Ishikawa (cell line): ENCODE data around the gene TSGA10IP.

Source experiments
- CEBPB ChIP-seq: IDR thresholded peaks from 2 replicates; pipeline ENCODE4 v1.6.1; 2012
- CREB1 ChIP-seq: IDR thresholded peaks from 2 replicates; pipeline ENCODE4 v1.6.1; 2012; ENCODE audit warnings: low read depth
- EGR1 ChIP-seq: IDR thresholded peaks from 2 replicates; pipeline ENCODE4 v1.6.1; 2012
- EP300 ChIP-seq: IDR thresholded peaks from 2 replicates; pipeline ENCODE4 v1.6.1; 2012; ENCODE audit warnings: borderline replicate concordance
- FOXM1 ChIP-seq: IDR thresholded peaks from 2 replicates; pipeline ENCODE4 v1.6.1; 2012; ENCODE audit warnings: low read depth, borderline replicate concordance
- NFIC ChIP-seq: IDR thresholded peaks from 2 replicates; pipeline ENCODE4 v1.6.1; 2012
- RAD21 ChIP-seq: IDR thresholded peaks from 2 replicates; pipeline ENCODE4 v1.6.1; 2012; ENCODE audit warnings: low read depth
- TAF1 ChIP-seq: IDR thresholded peaks from 2 replicates; pipeline ENCODE4 v1.6.1; 2012; ENCODE audit warnings: low read depth, mild to moderate bottlenecking
- TCF12 ChIP-seq: IDR thresholded peaks from 2 replicates; pipeline ENCODE4 v1.6.1; 2012; ENCODE audit warnings: low read depth
- TEAD4 ChIP-seq: IDR thresholded peaks from 2 replicates; pipeline ENCODE4 v1.6.1; 2012
- YY1 ChIP-seq: IDR thresholded peaks from 2 replicates; pipeline ENCODE4 v1.6.1; 2012; ENCODE audit warnings: low read depth
- ZBTB7A ChIP-seq: IDR thresholded peaks from 2 replicates; pipeline ENCODE4 v1.6.1; 2012; ENCODE audit warnings: low read depth
- TF ChIP-seq, protein P1 (sequence below): IDR thresholded peaks from 2 replicates; pipeline ENCODE4 v1.6.1; 2012
- TF ChIP-seq, protein P2 (sequence below): IDR thresholded peaks from 2 replicates; pipeline ENCODE4 v1.6.1; 2012
- TF ChIP-seq, protein P3 (sequence below): IDR thresholded peaks from 2 replicates; pipeline ENCODE4 v1.6.1; 2012; ENCODE audit warnings: low read depth, mild to moderate bottlenecking

TSGA10IP gene

DNA sequence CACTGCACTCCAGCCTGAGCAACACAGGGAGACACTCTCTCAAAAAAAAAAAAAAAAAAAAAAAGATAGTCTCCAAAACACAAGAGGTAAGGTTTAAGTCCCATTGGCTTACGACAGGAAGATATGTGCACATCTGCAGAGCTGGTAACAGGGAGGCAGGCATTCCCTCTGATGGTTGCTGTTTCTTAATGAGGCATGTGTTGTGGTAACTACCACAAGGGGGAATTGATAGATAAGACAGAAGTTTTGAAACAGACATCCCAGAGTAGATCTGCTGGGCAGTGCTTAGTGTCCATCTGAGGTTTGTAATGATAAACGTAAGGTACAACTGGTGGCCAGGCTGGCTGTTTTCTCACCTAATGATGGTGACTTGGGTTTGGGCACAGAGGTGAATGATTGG lies 52.0 kb downstream of the TSGA10IP start:
- no peak for TF ChIP-seq TEAD4

DNA sequence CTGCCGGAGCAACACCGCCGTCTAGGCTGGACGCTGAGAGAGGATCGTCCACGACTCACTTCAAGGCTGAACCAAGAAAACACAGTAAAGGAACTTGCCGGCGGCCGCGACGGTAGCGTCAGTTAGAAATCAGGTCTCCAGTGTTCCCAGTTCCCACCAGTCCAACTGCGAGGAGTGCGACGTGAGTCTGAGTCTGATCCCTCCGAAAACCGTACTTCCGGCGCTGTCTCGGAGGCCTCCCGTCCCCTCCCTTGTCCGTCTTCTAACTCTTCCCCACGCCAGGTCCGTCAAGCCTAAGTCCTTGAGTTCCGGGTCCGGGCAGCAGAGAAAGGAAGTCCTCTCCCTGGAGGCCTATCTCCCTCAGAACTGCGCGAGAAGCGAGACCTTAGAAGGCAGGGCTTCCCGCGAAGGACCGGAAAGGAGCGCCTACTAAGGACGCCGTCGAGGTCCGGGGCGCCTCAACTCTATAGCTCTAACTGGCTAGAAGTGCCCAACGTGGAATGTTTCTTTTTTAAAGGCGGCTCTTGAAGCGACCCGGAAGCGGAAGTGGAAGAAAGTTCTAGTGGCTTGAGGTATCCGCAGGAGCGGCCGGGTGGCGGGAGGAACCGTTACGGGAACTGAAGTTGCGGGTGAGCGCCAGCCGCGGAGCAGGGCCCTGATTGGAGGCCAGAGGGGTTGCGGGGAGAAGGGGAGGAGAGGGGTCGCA lies 56.8 kb downstream of the TSGA10IP start, which contains the start of the genes BANF1 and EIF1AD:
BANF1 (plus strand) TSS at position 562 of the 706 bp plus-strand sequence. CDS start 748 bp downstream, outside the sequence.
EIF1AD (minus strand) TSS at position 216 of the 706 bp plus-strand sequence. CDS start 1,768 bp downstream, outside the sequence.
- TF ChIP-seq TAF1, result peak; percentile 95
- no peak for TF ChIP-seq ZBTB7A
- TF ChIP-seq, protein P1, sequence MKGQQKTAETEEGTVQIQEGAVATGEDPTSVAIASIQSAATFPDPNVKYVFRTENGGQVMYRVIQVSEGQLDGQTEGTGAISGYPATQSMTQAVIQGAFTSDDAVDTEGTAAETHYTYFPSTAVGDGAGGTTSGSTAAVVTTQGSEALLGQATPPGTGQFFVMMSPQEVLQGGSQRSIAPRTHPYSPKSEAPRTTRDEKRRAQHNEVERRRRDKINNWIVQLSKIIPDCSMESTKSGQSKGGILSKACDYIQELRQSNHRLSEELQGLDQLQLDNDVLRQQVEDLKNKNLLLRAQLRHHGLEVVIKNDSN, result peak; percentile 68
- TF ChIP-seq NFIC, result peak; percentile 40; the same call in 1 of the 2 replicates
- TF ChIP-seq TCF12, result peak; percentile 83
- TF ChIP-seq CREB1, result no peak
- peak; percentile 14 for TF ChIP-seq RAD21
- TF ChIP-seq, protein P2, sequence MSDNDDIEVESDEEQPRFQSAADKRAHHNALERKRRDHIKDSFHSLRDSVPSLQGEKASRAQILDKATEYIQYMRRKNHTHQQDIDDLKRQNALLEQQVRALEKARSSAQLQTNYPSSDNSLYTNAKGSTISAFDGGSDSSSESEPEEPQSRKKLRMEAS, result peak; percentile 91
- peak; percentile 73; the same call in 1 of the 2 replicates for TF ChIP-seq FOXM1
- peak; percentile 36; the same call in 1 of the 2 replicates for TF ChIP-seq EP300
- no peak for TF ChIP-seq EGR1
- TF ChIP-seq, protein P3, sequence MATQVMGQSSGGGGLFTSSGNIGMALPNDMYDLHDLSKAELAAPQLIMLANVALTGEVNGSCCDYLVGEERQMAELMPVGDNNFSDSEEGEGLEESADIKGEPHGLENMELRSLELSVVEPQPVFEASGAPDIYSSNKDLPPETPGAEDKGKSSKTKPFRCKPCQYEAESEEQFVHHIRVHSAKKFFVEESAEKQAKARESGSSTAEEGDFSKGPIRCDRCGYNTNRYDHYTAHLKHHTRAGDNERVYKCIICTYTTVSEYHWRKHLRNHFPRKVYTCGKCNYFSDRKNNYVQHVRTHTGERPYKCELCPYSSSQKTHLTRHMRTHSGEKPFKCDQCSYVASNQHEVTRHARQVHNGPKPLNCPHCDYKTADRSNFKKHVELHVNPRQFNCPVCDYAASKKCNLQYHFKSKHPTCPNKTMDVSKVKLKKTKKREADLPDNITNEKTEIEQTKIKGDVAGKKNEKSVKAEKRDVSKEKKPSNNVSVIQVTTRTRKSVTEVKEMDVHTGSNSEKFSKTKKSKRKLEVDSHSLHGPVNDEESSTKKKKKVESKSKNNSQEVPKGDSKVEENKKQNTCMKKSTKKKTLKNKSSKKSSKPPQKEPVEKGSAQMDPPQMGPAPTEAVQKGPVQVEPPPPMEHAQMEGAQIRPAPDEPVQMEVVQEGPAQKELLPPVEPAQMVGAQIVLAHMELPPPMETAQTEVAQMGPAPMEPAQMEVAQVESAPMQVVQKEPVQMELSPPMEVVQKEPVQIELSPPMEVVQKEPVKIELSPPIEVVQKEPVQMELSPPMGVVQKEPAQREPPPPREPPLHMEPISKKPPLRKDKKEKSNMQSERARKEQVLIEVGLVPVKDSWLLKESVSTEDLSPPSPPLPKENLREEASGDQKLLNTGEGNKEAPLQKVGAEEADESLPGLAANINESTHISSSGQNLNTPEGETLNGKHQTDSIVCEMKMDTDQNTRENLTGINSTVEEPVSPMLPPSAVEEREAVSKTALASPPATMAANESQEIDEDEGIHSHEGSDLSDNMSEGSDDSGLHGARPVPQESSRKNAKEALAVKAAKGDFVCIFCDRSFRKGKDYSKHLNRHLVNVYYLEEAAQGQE, result peak; percentile 8; the same call in 1 of the 2 replicates
- TF ChIP-seq TEAD4, result peak; percentile 34
- TF ChIP-seq YY1, result peak; percentile 82
- no peak for TF ChIP-seq CEBPB

DNA sequence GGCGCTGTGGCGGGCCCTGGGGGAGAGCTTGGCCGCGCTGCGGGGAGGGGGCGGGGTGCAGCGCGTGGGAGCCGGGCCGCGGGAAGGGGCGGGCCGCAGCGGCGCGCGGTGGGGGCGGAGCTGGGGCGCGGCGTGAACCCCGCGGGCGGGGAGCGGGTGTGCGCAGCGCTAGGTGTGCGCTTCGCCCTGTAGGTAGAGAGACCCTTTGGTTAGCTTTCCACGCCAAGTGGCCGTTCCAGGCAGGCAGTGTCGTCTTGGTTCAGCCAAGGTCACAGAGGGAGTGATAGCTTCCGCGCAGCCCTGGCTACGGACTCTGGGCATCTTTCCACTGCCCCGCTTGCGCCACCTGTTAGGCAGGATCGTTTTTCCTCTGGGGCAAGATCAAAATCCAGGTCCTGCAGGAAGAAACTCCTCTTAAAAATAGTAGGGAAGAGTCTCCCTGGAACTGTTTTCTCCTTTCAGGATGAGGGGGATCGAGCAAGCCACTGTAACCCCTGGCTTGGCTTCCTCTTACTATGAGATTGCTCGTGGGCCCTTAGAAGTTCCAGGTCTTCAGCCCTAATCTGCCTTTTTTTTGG lies 57.5 kb downstream of the TSGA10IP start:
- TF ChIP-seq RAD21, result no peak
- TF ChIP-seq CREB1, result no peak
- no peak for TF ChIP-seq ZBTB7A
- TF ChIP-seq EP300, result no peak
- TF ChIP-seq, protein P2, result no peak
- no peak for TF ChIP-seq CEBPB
- no peak for TF ChIP-seq TCF12
- TF ChIP-seq EGR1, result no peak; the same call in 1 of the 2 replicates
- no peak for TF ChIP-seq FOXM1
- no peak for TF ChIP-seq NFIC
- no peak for TF ChIP-seq YY1
- no peak for TF ChIP-seq TAF1
- TF ChIP-seq, protein P1, result no peak
- TF ChIP-seq, protein P3, result no peak
- no peak for TF ChIP-seq TEAD4

DNA sequence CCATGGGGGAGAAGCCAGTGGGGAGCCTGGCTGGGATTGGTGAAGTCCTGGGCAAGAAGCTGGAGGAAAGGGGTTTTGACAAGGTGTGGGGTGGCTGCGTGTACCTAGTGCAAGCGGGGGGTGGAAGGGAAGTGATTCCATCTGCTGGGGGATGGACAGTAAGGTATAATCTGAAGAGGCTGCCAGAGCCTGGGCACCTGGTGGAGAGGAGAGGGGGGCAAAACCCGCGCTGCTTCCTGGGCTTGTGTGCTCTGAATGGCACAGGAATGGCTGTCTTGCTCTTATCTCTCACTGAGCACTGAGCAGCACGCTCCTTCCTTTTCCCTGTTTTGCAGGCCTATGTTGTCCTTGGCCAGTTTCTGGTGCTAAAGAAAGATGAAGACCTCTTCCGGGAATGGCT lies 58.0 kb downstream of the TSGA10IP start:
- TF ChIP-seq TEAD4 (no peak), CREB1 (no peak), TCF12 (no peak), CEBPB (no peak), YY1 (no peak), EP300 (no peak), EGR1 (no peak), RAD21 (no peak), TAF1 (no peak)

DNA sequence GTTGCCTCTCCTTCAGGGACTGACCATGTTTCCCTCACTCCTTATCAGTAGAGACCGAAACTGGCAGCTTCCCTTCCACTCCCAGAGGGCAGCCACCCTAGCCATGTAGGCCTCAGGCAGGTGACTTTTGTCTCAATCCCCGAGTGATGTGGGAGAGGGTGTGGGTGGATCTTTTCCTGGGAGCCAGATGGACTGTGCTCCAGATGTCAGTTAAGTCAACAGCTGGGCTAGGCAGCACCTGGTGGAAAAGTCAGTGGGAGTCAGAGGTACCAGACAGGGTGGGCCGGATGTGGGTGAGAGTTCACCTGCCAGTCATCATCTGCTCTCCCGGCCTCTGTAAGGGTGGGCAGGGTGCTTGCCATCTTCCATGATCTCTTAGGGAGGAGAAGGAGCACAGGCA lies 58.9 kb downstream of the TSGA10IP start:
- TF ChIP-seq, protein P2, result no peak
- TF ChIP-seq TEAD4, result no peak
